Measurements from ENCODE around the gene CRKL. TPM values are rescaled to one million over a fixed set of nuclear protein-coding genes. Genes with fewer than 3 reads are reported as not detected.

The CRKL gene
- total and polyA plus RNA-seq, 2 of the 4 experiments (the other 2 are of a cell fraction): 20.6 to 35.5 TPM

DNA sequence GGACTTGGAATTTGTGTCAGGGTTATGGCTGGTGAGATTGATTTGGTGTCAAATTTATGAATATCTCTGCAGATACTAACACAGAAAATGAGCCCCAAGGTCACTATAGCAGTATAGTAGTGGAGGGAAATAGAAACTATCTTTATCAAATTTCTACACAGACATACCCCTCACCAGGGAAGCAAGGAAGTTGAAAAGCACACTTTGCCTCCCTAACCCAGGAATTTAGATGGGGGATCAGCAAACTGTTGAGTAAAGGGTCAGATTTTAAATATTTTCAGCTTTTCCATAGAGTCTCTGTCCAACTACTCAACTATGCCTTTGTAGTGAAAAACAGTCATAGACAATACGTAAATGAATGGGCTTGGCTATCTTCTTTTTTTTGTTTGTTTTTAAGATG is 12.8 kb downstream of the CRKL start:
- Histone ChIP-seq H2BK120ac (ENCODE audit: low read depth, low read length) (no peak overlapping the region), H3K27ac (ENCODE audit: insufficient read depth, low read length) (no peak overlapping the region), H3K4me2 (ENCODE audit: low read depth, low read length) (no peak overlapping the region), H2BK15ac (ENCODE audit: low read depth, low read length) (no peak overlapping the region), H3K36me3 (ENCODE audit: control insufficient read depth, insufficient read depth, low read length) (peaks cover 9% of the 10 kb centered on the region), H3K9me1 (ENCODE audit: insufficient read depth, low read length) (peaks cover 18% of the 10 kb centered on the region), H2AK5ac (ENCODE audit: low read depth, low read length) (no peak overlapping the region), H2BK20ac (ENCODE audit: low read depth, low read length) (no peak overlapping the region), H3K27me3 (ENCODE audit: control insufficient read depth, insufficient read depth, low read length) (no peaks in the 10 kb centered on the region), H3K4ac (ENCODE audit: low read depth, low read length) (no peak overlapping the region), H2AFZ (replicated peaks; ENCODE audit: low read length, poor library complexity) (no peak overlapping the region), H2BK5ac (ENCODE audit: low read depth, low read length, poor library complexity, severe bottlenecking) (no peak overlapping the region), H4K91ac (ENCODE audit: insufficient read depth, low read depth, low read length) (no peak overlapping the region), H4K5ac (ENCODE audit: low read depth, low read length) (no peak overlapping the region), H3K9me3 (ENCODE audit: control insufficient read depth, insufficient read depth, low read length) (no peaks in the 10 kb centered on the region), H4K8ac (ENCODE audit: low read depth in 2 of 2, low read length in 2 of 2) (no peak overlapping the region), H3K56ac (ENCODE audit: extremely low read depth, insufficient read depth, low read length) (no peak overlapping the region), H3K14ac (replicated peaks; ENCODE audit: low read depth, low read length) (no peak overlapping the region), H3K23ac (ENCODE audit: low read depth, low read length) (no peak overlapping the region), H3K9ac (ENCODE audit: low read depth, low read length) (no peak overlapping the region), H3K18ac (ENCODE audit: low read depth, low read length) (no peak overlapping the region), H3K4me1 (ENCODE audit: control insufficient read depth, insufficient read depth, low read length) (peaks cover 3% of the 10 kb centered on the region), H4K20me1 (ENCODE audit: insufficient read depth, low read length) (peaks cover 97% of the 10 kb centered on the region), H2AK9ac (replicated peaks; ENCODE audit: low read depth, low read length, poor library complexity) (no peak overlapping the region), H3K4me3 (ENCODE audit: insufficient read depth, low read depth, low read length) (no peak overlapping the region), H3K79me1 (ENCODE audit: low read depth in 1 of 2, low read length in 2 of 2) (peaks cover 9 to 66% of the 10 kb centered on the region in 2 experiments)
- dilution Hi-C loops (cut with HindIII; ENCODE audit: low sequenced_read_pairs, unreplicated experiment): no loop called here
- in situ Hi-C loops (cut with MboI; ENCODE audit: low sequenced_read_pairs): no loop called here
- no CpG with 5 or more reads among the region's 1 CpG for WGBS, 2 experiments (ENCODE audit: extremely low coverage in 2 of 2, insufficient read length in 1 of 2)
- CTCF ChIA-PET: no interaction called here
- BruUV-seq (replicated peaks): no TSS peak
- TF ChIP-seq FOS (IDR thresholded peaks at IDR 0.05; ENCODE audit: low read depth, low read length) (no peak), POLR2A (IDR thresholded peaks at IDR 0.05; ENCODE audit: low read depth, low read length) (no peak), NFE2L2 (IDR thresholded peaks at IDR 0.05; ENCODE audit: low read depth, low read length) (no peak), RFX5 (IDR thresholded peaks at IDR 0.05; ENCODE audit: low read depth, low read length) (no peak), MAZ (IDR thresholded peaks at IDR 0.05; ENCODE audit: borderline replicate concordance, low read depth, low read length) (no peak), BHLHE40 (IDR thresholded peaks at IDR 0.05; ENCODE audit: low read depth, low read length) (no peak), CHD1 (IDR thresholded peaks at IDR 0.05; ENCODE audit: low read depth, low read length) (no peak), RAD21 (IDR thresholded peaks at IDR 0.05; ENCODE audit: low read length) (no peak), RCOR1 (IDR thresholded peaks at IDR 0.05; ENCODE audit: insufficient replicate concordance, low read length) (no peak), SMC3 (IDR thresholded peaks at IDR 0.05; ENCODE audit: low read depth, low read length) (no peak), MXI1 (IDR thresholded peaks at IDR 0.05; ENCODE audit: borderline replicate concordance, low read depth, low read length) (no peak), CEBPB (IDR thresholded peaks at IDR 0.05; ENCODE audit: low read depth, low read length) (no peak), MAFK (IDR thresholded peaks at IDR 0.05; ENCODE audit: low read depth, low read length) (no peak)
- TF ChIP-seq, protein P1, sequence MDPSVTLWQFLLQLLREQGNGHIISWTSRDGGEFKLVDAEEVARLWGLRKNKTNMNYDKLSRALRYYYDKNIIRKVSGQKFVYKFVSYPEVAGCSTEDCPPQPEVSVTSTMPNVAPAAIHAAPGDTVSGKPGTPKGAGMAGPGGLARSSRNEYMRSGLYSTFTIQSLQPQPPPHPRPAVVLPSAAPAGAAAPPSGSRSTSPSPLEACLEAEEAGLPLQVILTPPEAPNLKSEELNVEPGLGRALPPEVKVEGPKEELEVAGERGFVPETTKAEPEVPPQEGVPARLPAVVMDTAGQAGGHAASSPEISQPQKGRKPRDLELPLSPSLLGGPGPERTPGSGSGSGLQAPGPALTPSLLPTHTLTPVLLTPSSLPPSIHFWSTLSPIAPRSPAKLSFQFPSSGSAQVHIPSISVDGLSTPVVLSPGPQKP (IDR thresholded peaks at IDR 0.05; ENCODE audit: borderline replicate concordance, low read depth, low read length): no peak
- TF ChIP-seq, protein P2, sequence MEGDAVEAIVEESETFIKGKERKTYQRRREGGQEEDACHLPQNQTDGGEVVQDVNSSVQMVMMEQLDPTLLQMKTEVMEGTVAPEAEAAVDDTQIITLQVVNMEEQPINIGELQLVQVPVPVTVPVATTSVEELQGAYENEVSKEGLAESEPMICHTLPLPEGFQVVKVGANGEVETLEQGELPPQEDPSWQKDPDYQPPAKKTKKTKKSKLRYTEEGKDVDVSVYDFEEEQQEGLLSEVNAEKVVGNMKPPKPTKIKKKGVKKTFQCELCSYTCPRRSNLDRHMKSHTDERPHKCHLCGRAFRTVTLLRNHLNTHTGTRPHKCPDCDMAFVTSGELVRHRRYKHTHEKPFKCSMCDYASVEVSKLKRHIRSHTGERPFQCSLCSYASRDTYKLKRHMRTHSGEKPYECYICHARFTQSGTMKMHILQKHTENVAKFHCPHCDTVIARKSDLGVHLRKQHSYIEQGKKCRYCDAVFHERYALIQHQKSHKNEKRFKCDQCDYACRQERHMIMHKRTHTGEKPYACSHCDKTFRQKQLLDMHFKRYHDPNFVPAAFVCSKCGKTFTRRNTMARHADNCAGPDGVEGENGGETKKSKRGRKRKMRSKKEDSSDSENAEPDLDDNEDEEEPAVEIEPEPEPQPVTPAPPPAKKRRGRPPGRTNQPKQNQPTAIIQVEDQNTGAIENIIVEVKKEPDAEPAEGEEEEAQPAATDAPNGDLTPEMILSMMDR (conservative IDR thresholded peaks at IDR 0.05; ENCODE audit: low read depth, low read length): no peak
- TF ChIP-seq, protein P3, sequence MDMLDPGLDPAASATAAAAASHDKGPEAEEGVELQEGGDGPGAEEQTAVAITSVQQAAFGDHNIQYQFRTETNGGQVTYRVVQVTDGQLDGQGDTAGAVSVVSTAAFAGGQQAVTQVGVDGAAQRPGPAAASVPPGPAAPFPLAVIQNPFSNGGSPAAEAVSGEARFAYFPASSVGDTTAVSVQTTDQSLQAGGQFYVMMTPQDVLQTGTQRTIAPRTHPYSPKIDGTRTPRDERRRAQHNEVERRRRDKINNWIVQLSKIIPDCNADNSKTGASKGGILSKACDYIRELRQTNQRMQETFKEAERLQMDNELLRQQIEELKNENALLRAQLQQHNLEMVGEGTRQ (IDR thresholded peaks at IDR 0.05; ENCODE audit: low read depth, low read length): no peak
- intact Hi-C loops (cut with micrococcal nuclease): no loop called here
- no peak for DNase-seq
- no peak for ATAC-seq (ENCODE audit: low read depth)
- POLR2A ChIA-PET (ENCODE audit: unreplicated experiment): no interaction called here

All from IMR-90 (cell line).